ENCODE measurements around the gene EFNB2.

Gene EFNB2

GRCh38 chr13:106455777-106456176, 79.7 kb downstream of the EFNB2 start:
- no peak for DNase-seq

- DNase-seq, result no peak
Observed at GRCh38 chr13:106455190-106455589, 80.3 kb downstream of the EFNB2 start.

GRCh38 chr13:106453101-106453500, 82.4 kb downstream of the EFNB2 start:
- DNase-seq, result no peak

GRCh38 chr13:106450991-106451390, 84.5 kb downstream of the EFNB2 start:
- DNase-seq, result no peak

- no peak for DNase-seq
Observed at GRCh38 chr13:106449096-106449495, 86.4 kb downstream of the EFNB2 start.

GRCh38 chr13:106445996-106446395, 89.5 kb downstream of the EFNB2 start:
- no peak for DNase-seq

- DNase-seq, result no peak
Observed at GRCh38 chr13:106443607-106444322, 91.7 kb downstream of the EFNB2 start.

- DNase-seq, result no peak
Observed at GRCh38 chr13:106440866-106441265, 94.6 kb downstream of the EFNB2 start.
